K562 (cell line): ENCODE results near the gene OR2A42. TPM values are rescaled to one million over a fixed set of nuclear protein-coding genes. Genes with fewer than 3 reads are reported as not detected.
"Not testable (repeated sequence)": the region's sequence is repeated elsewhere in the genome, so short reads cannot be mapped to it uniquely, and the experiment has no call there.

Source experiments
- ATAC-seq: fragments of 200-7000 bp; cut with Tn5 transposase; 3 replicates; pipeline ENCODE4 v1.9.1; 2020; ENCODE audit warnings: moderate library complexity
- BruUV-seq: library from RNA; stranded (reverse); fragments of 400-500 nt; replicated peaks from 2 replicates; lab custom pipeline; 2021; lab: Mats Ljungman, UMichigan
- CTCF ChIA-PET: fragments of 300-600 bp; formaldehyde crosslinking; extraction: SDS; loops from one replicate; lab custom pipeline; 2021; ENCODE audit warnings: low intra/inter-chr PET ratio; lab: Yijun Ruan, JAX
- POLR2A ChIA-PET: fragments of 300-600, 350-650 bp; sonication (Branson Sonifier 250); formaldehyde crosslinking; extraction: SDS; loops from one replicate; lab custom pipeline; 2021; ENCODE audit warnings: antibody characterized with exemption, inconsistent platforms; lab: Yijun Ruan, JAX
- DNase-seq, 4 experiments: peaks; one replicate each; pipeline versions ENCODE4 v3.0.0 to v3.0.0-alpha.2; 2011 to 2018; ENCODE audit warnings: low spot score in 3 of 4, mixed read lengths in 3 of 4; ENCODE audit errors: extremely low read depth in 1 of 4
- FAIRE-seq: peaks from 2 replicates; lab custom pipeline; 2011; peaks lifted over from hg19 to GRCh38; lab: Jason Lieb, UNC
- H2AFZ ChIP-seq: 2 replicates; pipeline ENCODE4 v1.6.0; 2011; ENCODE audit warnings: low read depth, low read length, control low read depth, inconsistent platforms
- H3K27ac ChIP-seq: fragments of 200-600 bp; 3 replicates; pipeline ENCODE4 v1.8.0; 2011; ENCODE audit warnings: low read depth, mild to moderate bottlenecking, control low read depth, inconsistent platforms, low read length, moderate library complexity, mixed read lengths; ENCODE audit errors: extremely low read depth
- H3K27me3 ChIP-seq, 2 experiments: fragments of 300-600 bp in 1 of 2; 2 replicates in 1 of 2; 3 replicates in 1 of 2; pipeline versions ENCODE4 v1.6.0 to v1.8.0; 2011; ENCODE audit warnings: inconsistent platforms in 2 of 2, low read length in 2 of 2, mild to moderate bottlenecking in 1 of 2, mixed read lengths in 1 of 2, moderate library complexity in 1 of 2; ENCODE audit not compliant: control insufficient read depth in 2 of 2, insufficient read depth in 2 of 2
- H3K36me3 ChIP-seq: fragments of 300-600 bp; 3 replicates; pipeline ENCODE4 v1.8.0; 2011; ENCODE audit warnings: mild to moderate bottlenecking, low read length, inconsistent platforms; ENCODE audit not compliant: control insufficient read depth, insufficient read depth
- H3K4me1 ChIP-seq, 2 experiments: fragments of 200-600 bp in 1 of 2; replicated peaks in 1 of 2; 2 replicates in 1 of 2; 3 replicates in 1 of 2; pipeline versions ENCODE4 v1.5.1 to v1.8.0; 2011; ENCODE audit warnings: inconsistent platforms in 2 of 2, low read length in 2 of 2, mild to moderate bottlenecking in 1 of 2, mixed read lengths in 1 of 2, moderate library complexity in 1 of 2; ENCODE audit not compliant: control insufficient read depth in 2 of 2, insufficient read depth in 2 of 2
- H3K4me2 ChIP-seq: 2 replicates; pipeline ENCODE4 v1.6.1; 2011; ENCODE audit warnings: low read length, control low read depth, inconsistent platforms, mixed read lengths; ENCODE audit not compliant: insufficient read depth
- H3K4me3 ChIP-seq: fragments of 200-600 bp; sonication (generic), shearing (Covaris generic); 2 replicates; pipeline ENCODE4 v1.5.1; 2016; ENCODE audit warnings: control low read depth, inconsistent platforms
- H3K79me2 ChIP-seq: fragments of 200-600 bp; 3 replicates; pipeline ENCODE4 v1.8.0; 2011; ENCODE audit warnings: low read length, inconsistent platforms; ENCODE audit not compliant: control insufficient read depth, insufficient read depth
- H3K9ac ChIP-seq, 2 experiments: 2 replicates each; pipeline versions ENCODE4 v1.6.0 to v1.6.1; 2011; ENCODE audit warnings: low read depth in 2 of 2, low read length in 2 of 2, control low read depth in 1 of 2, inconsistent platforms in 1 of 2, mild to moderate bottlenecking in 1 of 2, mixed read lengths in 1 of 2; ENCODE audit not compliant: insufficient read depth in 1 of 2
- H3K9me1 ChIP-seq: one replicate; pipeline ENCODE4 v1.6.0; 2011; ENCODE audit warnings: inconsistent platforms, mild to moderate bottlenecking, low read length, moderate library complexity; ENCODE audit not compliant: control insufficient read depth, insufficient read depth
- H3K9me3 ChIP-seq: replicated peaks from 2 replicates; pipeline ENCODE4 v1.5.1; 2011; ENCODE audit warnings: low read depth, low read length, inconsistent platforms; ENCODE audit not compliant: control insufficient read depth, insufficient read depth
- H4K20me1 ChIP-seq: replicated peaks from 2 replicates; pipeline ENCODE4 v1.6.1; 2011; ENCODE audit warnings: low read length, inconsistent platforms, mixed read lengths; ENCODE audit not compliant: control insufficient read depth, insufficient read depth
- WGBS: fragments of 100-300 bp; shearing (Covaris generic); methylation state at CpG from one replicate; pipeline ENCODE4 v1.1.6; 2016; ENCODE audit warnings: low coverage, mixed read lengths; ENCODE audit not compliant: insufficient coverage; ENCODE audit errors: missing lambda C conversion rate; 5-methylcytosine and 5-hydroxymethylcytosine counted together
- in situ Hi-C: fragments of 300-500 bp; cut with MboI; formaldehyde crosslinking; loops from 4 replicates; pipeline ENCODE4 v1.15.0; 2018; ENCODE audit warnings: inconsistent platforms, mixed read lengths
- intact Hi-C: fragments of 100-400 bp; cut with micrococcal nuclease; formaldehyde crosslinking; loops from 2 replicates; pipeline ENCODE4 v1.14.2; 2022
- polyA plus RNA-seq, 8 experiments: library from polyadenylated mRNA; depleted of rRNA in 4 of 8; stranded (reverse) in 5 of 8; unstranded in 3 of 8; fragments of >200 nt; fragmentation: Nextera tagmentation in 2 of 8; fragmentation: Illumina TruSeq in 1 of 8; extraction: Ambion mirVana in 2 of 8; extraction: Trizol in 1 of 8; gene quantifications; 2 replicates each; pipeline versions ENCODE4 v1.2.1 to v1.2.3, GENCODE V29; 2011 to 2014; ENCODE audit warnings: inconsistent platforms in 1 of 8, missing spikeins in 1 of 8
- total RNA-seq, 7 experiments: library from RNA; depleted of rRNA in 6 of 7; stranded (reverse); fragments of >200 nt in 6 of 7; fragmentation: Illumina TruSeq in 2 of 7; extraction: Trizol in 2 of 7; gene quantifications; 2 replicates each; pipeline versions ENCODE4 v1.2.1 to v1.2.3, GENCODE V29; 2011 to 2021; ENCODE audit warnings: low replicate concordance in 1 of 7

Gene OR2A42
- total and polyA plus RNA-seq, 9 of the 15 experiments (the other 6 are each of a cell fraction or from before 2014, with no cell fraction given): not detected

- BruUV-seq, H3K9me3 ChIP-seq, H3K9ac ChIP-seq, H3K36me3 ChIP-seq, H3K4me2 ChIP-seq, H3K79me2 ChIP-seq, H3K4me3 ChIP-seq, H3K4me1 ChIP-seq, H3K27me3 ChIP-seq, FAIRE-seq, CTCF ChIA-PET, DNase-seq, H2AFZ ChIP-seq, H4K20me1 ChIP-seq, H3K27ac ChIP-seq, H3K9me1 ChIP-seq, POLR2A ChIA-PET, in situ Hi-C loops, intact Hi-C loops: not testable (repeated sequence)
- peak; percentile 57 for ATAC-seq
- WGBS: no CpG with 5 or more reads among the region's 3 CpGs
Observed at GRCh38 chr7:144188578-144189171, 50.7 kb downstream of the OR2A42 start.

GRCh38 chr7:144187848-144188247, 51.6 kb downstream of the OR2A42 start:
- FAIRE-seq, H3K27me3 ChIP-seq, H3K9me3 ChIP-seq, H3K79me2 ChIP-seq, DNase-seq, CTCF ChIA-PET, H3K9ac ChIP-seq, POLR2A ChIA-PET, BruUV-seq, H3K4me2 ChIP-seq, in situ Hi-C loops, H2AFZ ChIP-seq, H3K27ac ChIP-seq, H4K20me1 ChIP-seq, H3K4me1 ChIP-seq, H3K36me3 ChIP-seq, H3K4me3 ChIP-seq, H3K9me1 ChIP-seq, intact Hi-C loops: not testable (repeated sequence)
- WGBS: no CpG with 5 or more reads among the region's 5 CpGs
- peak; percentile 50; the same call in 2 of the 3 replicates for ATAC-seq

GRCh38 chr7:144183166-144183565, 56.2 kb downstream of the OR2A42 start, which contains the start of gene CTAGE4:
Gene CTAGE4, plus strand, starts transcription at chr7:144183466. Its CDS starts 38 bp downstream, at chr7:144183504.
- H3K9me1 ChIP-seq, H3K4me3 ChIP-seq, H3K27me3 ChIP-seq, intact Hi-C loops, H3K79me2 ChIP-seq, DNase-seq, H3K4me2 ChIP-seq, FAIRE-seq, H3K9me3 ChIP-seq, POLR2A ChIA-PET, H3K4me1 ChIP-seq, H2AFZ ChIP-seq, ATAC-seq, H3K27ac ChIP-seq, BruUV-seq, in situ Hi-C loops, H3K9ac ChIP-seq, H4K20me1 ChIP-seq, CTCF ChIA-PET, H3K36me3 ChIP-seq: not testable (repeated sequence)
- no CpG with 5 or more reads among the region's 19 CpGs for WGBS

- H3K4me2 ChIP-seq, H3K27ac ChIP-seq, BruUV-seq, H4K20me1 ChIP-seq, ATAC-seq, H3K9me1 ChIP-seq, CTCF ChIA-PET, H3K36me3 ChIP-seq, H3K4me3 ChIP-seq, H2AFZ ChIP-seq, H3K9ac ChIP-seq, H3K27me3 ChIP-seq, DNase-seq, H3K4me1 ChIP-seq, POLR2A ChIA-PET, FAIRE-seq, H3K79me2 ChIP-seq, H3K9me3 ChIP-seq, in situ Hi-C loops: not testable (repeated sequence)
- intact Hi-C loops: loop anchor here (10.0 kb wide), 1 partner anchor 216 kb away; no protein-coding TSS in a partner anchor
- WGBS: 0% methylated on average over 1 of the region's 2 CpGs
Observed at GRCh38 chr7:144179165-144179479, 60.3 kb downstream of the OR2A42 start.
